CD4-positive, alpha-beta T cell treated with Interleukin-12 subunit alpha and Interleukin-12 subunit beta, for 1 hour (primary cell): ENCODE results near the gene SAMD10.
"Not testable (repeated sequence)": the region's sequence is repeated elsewhere in the genome, so short reads cannot be mapped to it uniquely, and the experiment has no call there.

Experiments used
- DNase-seq: peaks from one replicate; pipeline ENCODE4 v3.0.0-alpha.2; 2020

Gene SAMD10

GRCh38 chr20:64000906-64001305 is 21.5 kb upstream of the SAMD10 start:
- no peak for DNase-seq

GRCh38 chr20:63982937-63983336 is 3.5 kb upstream of the SAMD10 start:
- DNase-seq, result no peak

DNA sequence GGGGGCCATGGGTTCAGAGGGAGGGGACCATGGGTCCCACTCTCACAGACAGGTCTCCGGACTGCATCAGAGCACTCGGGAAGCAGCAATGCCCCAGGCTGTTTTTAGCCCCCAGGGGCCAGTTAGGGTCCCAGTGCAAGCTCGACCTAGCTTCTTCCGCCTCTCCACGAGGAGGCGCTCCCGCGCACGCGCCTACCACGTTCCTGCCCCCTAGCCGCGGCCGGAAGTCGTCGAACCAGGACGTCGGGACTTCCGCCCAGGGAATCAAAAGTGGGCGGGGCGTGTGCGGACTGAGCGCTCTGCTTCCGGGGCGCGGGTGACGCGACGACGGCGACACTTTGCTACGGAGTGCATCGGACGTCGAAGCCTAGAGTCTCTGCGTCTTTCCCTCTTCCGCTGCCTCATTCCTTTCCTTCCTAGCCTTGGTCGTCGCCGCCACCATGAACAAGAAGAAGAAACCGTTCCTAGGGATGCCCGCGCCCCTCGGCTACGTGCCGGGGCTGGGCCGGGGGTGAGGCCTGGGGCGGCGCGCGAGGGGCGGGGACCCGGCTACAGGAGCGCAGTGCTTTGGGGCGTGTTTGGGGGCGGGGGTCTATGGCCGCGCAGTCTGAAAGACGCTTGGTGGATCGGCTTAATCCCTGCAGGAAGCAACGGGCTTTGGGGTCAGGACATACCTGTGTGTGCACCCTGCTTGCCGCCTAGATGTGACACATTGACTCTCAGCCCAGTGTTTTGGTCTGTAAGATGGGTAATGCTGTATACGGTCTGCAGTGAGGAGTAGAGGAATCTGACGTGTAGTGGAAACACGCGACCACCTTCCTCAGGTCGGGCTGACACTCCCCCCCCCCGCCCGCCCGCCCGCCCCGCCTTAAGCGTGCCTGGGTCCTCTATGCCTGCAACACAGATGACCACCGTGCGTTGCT is 1.6 kb upstream of the SAMD10 start, which contains the start of gene PRPF6:
Gene PRPF6, plus strand, starts transcription at position 327 of the 923 bp plus-strand sequence. Its CDS starts 114 bp downstream, at position 441.
- DNase-seq, result peak; percentile 95

DNA sequence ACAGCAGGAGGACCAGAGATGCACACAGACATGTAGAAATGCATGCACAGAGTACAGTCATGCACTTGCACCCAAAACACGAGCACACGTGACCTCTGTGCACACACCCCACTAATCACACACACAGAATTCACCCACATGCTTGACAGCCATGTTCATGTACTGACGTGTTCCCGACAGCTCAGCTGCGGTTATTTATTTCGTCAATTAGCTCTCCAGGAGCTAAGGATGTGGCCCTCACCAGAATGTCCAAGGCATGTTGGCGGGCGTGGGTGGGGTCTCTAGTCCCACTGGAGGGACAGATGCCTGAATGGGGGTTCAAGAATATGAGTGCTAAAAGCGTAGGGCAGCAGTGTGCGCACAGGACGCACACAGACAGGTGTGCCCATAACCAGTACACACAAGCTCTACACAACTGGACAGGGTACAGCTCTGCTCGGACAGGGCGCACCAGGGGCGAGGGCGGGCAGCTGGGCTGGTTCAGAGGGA is 919 bp upstream of the SAMD10 start:
- DNase-seq, result peak; percentile 42

- DNase-seq, result no peak
These were observed 249 bp downstream of the SAMD10 start for GRCh38 chr20:63979229-63979556.

- DNase-seq, result peak; percentile 62
These were observed 868 bp downstream of the SAMD10 start for GRCh38 chr20:63978319-63979228.

DNA sequence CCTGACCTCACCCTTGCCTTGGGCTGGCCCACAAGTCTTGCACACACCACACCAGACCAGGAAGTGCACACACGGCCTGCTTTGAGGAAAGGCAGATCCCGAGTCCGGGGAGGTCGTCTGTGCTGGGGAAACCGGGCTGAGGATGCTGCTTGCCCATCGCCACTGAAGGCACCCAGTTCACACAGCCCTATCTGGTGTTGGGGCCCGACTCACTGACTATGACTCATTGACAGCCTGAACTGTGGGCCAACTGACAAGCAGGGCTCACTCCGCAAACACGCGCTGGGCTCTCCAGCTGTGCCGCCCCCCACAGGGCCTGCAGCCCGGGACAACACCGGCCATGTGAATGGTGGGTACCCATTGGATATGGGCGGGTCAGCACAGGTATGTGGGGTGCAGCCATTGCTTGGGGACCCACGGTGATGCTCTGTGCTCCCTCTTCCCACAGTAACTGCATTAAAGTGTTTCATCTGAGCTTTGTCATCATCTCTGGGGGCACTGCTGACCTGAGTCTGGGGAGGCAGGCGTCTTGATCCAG is 1.6 kb downstream of the SAMD10 start:
- DNase-seq, result peak; percentile 50

DNA sequence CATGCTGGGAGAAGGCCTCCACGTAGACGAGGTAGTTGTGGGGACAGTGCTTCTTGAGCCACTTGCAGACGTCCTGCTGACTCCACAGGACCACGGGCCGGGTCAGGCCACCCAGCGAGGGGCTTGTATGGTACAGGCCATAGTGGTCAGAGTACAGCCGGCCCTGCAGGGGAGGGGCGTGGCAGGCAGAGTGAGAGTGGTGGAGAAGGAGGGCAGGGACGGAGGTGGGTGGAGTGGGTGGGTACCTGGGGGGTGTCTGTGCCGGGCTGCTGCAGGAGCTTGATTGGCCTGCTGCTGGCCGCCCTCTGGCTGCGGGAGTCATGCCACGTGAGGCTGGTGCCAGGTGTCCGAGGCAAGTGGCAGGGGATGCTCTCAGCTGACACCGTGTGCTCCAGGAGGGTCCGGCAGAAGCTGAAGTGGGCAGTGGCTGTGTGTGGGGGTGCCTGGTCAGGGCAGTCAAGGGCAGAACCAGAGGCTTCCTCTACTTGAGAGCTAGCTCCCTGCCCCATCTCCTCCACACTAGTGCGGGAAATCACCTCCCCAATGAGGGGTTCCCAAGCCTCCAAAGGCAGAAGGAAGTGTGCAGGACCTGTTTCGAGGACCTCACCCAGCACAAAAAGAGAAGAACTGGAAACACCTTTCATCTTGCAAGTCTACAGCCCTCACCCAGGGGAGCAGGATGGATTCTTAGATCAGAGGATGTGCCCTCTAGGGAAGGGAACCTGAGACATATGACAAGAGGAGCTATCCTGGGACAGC is 2.3 kb downstream of the SAMD10 start:
- DNase-seq, result no peak

- not testable (repeated sequence) for DNase-seq
These were observed 2.9 kb downstream of the SAMD10 start for GRCh38 chr20:63976511-63976910.

DNA sequence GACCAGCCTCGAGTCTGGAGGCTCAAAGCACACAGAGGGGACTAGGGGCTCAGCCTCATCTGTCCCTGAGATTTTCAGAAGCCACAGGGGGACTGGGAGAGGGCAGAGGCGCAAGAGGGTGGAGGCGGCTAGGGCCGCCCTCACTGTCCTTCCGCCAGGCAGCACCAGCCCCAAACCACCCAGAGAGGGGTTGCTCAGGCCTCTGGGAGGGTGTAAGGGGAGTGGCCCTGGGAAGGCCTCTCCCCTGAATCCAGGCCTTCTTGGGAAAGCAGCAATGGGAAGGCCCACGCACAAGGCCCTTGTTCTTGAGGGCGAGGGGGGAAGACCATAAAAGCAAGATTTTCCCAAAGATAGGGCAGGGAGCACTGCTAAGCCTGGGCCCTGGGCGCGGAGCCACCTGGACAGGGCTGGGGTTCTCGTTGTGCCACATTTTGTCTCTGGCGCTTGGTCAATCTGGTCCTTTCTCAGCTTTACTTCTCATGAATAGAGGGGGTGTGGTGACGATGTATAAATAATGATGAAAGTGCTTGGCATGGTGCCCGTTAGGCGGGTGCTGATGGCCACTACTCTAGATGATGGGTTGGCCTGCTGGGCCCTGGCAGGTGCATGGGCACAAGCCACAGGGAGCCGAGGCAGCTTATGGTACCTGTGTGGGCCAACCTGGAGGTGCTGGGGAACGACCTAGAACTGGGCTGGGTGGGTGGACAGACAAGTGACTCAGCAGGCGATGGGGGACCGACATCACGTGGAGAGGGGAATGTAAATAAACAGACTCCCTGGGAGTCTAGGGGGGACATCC is 4.8 kb downstream of the SAMD10 start:
- no peak for DNase-seq

- DNase-seq, result peak; percentile 80
These were observed 5.6 kb downstream of the SAMD10 start for GRCh38 chr20:63973636-63974401.

- DNase-seq, result no peak
These were observed 6.3 kb downstream of the SAMD10 start for GRCh38 chr20:63973160-63973479.

DNA sequence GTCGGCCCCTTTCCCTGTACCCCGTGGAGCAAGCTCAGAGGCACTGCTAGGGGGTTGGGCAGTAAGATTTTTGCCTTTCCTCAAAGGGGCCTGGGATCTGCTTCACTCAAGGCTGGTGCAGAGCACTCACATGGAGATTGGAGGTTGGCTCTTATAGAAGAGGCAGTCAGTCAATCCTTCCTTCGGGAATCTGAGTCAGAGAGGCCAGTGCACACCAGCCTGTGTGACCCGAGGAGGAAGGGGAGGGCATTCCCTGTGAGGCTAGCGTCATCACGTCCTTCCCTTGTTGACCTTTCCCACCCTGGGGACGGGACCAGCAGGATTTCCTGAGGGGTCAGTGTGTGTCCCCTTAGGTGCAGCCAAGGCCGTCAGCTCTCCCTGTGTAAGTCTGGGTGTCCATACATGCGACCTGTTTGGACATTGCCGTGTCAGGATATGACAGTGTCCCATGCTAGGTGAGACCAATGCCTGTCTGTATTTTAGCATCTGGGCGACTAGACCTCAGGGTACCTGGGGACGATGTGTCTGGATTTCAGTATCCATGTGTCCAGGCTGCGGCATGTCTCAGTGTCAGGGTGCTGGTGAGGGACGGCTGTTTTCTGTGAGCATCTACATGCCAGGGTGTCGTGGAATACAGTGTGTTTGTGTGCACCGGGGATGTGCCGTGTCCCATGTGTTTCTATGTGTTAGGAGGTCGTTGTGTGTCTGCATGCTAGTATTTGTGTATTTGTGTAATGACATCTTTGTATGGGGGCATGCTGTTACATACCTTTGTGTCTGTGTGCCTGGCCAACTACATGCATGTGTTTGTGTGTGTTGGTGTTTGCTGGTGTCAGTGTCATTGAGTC is 6.9 kb downstream of the SAMD10 start:
- no peak for DNase-seq

- DNase-seq, result not testable (repeated sequence)
These were observed 7.5 kb downstream of the SAMD10 start for GRCh38 chr20:63971960-63972311.

DNA sequence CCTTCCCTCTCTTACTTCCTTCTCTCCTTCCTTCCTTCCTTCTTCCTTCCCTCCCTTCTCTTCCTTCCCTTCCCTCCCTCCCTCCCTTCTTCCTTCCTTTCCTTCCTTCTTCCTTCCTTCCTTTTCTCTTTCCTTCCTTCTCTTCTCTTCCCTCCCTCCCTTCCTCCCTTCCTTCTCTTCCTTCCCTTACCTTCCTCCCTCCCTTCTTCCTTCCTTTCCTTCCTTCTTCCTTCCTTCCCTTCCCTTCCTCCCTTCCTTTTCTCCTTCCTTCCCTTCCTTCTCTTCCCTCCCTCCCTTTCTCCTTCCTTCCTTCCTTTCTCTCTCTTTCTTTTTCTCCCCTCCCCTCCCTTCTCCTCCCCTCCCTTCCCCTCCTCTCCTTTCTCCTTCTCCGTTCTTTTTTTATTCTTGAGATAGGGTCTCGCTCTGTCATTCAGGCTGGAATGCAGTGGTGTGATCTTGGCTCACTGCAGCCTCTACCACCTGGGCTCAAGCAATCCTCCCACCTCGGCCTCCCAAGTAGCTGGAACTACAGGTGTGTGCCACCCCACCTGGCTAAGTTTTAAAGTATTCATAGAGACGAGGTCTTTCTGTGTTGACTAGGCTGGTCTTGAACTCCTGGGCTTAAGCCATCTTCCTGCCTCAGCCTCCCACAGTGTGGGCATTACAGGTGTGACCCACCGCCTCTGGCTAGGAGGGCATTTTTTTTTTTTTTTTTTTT is 8.6 kb downstream of the SAMD10 start:
- no peak for DNase-seq

- peak; percentile 72 for DNase-seq
These were observed 9.4 kb downstream of the SAMD10 start, which contains the start of gene ZNF512B for GRCh38 chr20:63969838-63970713. ZNF512B (minus strand) TSS chr20:63969930; CDS start chr20:63967950, 1,980 bp downstream.

DNA sequence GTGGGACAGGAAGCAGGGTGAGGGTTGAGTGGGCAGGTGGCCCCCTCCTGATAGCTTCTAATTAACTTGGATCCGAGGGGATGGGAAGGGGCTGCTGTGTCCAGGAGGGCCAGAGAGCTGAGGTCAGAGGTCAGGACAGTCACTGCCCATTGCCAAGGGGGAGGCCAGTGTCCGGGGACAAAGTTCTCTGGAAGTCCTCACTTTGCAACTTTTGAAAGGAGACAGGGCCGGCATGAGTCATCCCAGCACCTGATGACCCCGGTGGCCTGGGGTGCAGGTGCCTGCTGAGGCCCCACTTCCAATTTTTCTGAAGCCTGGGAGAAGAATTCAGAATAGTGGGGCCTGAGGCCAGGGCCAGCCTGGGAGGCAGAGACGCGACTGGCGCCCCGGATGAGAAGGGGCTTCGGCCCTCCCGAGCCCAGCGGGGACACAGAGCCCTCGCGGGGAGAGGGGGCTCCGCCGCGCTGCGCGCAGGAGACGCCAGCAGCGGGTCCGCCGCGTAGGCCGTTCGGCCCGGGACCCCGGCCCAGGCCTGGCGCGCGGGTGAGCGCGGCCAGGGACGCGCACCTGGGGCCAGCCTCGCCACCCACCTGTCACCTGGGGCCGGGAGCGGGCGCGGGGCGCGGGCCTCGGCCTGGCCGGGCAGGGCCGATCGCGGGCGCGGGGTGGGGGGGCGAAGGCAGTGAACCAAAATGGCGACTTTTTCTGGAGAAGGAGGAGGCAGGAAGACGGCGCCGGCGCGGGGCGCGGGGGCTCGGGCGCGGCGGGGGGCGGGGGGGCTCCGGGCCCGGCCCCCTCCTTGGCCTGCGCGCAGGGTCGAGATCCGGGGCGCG is 10.3 kb downstream of the SAMD10 start:
- DNase-seq, result peak; percentile 43
